Muscle layer of duodenum (tissue), 2 donors: ENCODE measurements around the gene TMEM217.
A peak's percentile ranks its signal among the peaks of the same experiment; 100 is the strongest.
"Not testable (repeated sequence)": the region's sequence is repeated elsewhere in the genome, so short reads cannot be mapped to it uniquely, and the experiment has no call there.

ENCODE experiments used
- H3K27ac ChIP-seq: one replicate; pipeline ENCODE4 v1.7.0; 2013; ENCODE audit warnings: mild to moderate bottlenecking, low read length
- H3K27me3 ChIP-seq: one replicate; pipeline ENCODE4 v1.7.0; 2013; ENCODE audit warnings: low read depth, mild to moderate bottlenecking, control low read depth, low read length
- H3K36me3 ChIP-seq, 2 donors: one replicate each; pipeline ENCODE4 v1.7.0; 2013; ENCODE audit warnings: low read length in 2 of 2, control low read depth in 1 of 2, mild to moderate bottlenecking in 1 of 2; ENCODE audit not compliant: insufficient read depth in 2 of 2, control insufficient read depth in 1 of 2
- H3K4me1 ChIP-seq, 2 donors: one replicate each; pipeline ENCODE4 v1.7.0; 2013; ENCODE audit warnings: low read length in 2 of 2, mild to moderate bottlenecking in 2 of 2, control low read depth in 1 of 2, moderate library complexity in 1 of 2; ENCODE audit not compliant: insufficient read depth in 2 of 2, control insufficient read depth in 1 of 2
- H3K4me3 ChIP-seq, 2 donors: one replicate each; pipeline ENCODE4 v1.7.0; 2013; ENCODE audit warnings: low read length in 2 of 2, low read depth in 1 of 2, mild to moderate bottlenecking in 1 of 2
- H3K9me3 ChIP-seq, 2 donors: one replicate each; pipeline ENCODE4 v1.7.0; 2013; ENCODE audit warnings: low read length in 2 of 2, control low read depth in 1 of 2, mild to moderate bottlenecking in 1 of 2; ENCODE audit not compliant: control insufficient read depth in 1 of 2
- donor health status: healthy.

The TMEM217 gene

DNA sequence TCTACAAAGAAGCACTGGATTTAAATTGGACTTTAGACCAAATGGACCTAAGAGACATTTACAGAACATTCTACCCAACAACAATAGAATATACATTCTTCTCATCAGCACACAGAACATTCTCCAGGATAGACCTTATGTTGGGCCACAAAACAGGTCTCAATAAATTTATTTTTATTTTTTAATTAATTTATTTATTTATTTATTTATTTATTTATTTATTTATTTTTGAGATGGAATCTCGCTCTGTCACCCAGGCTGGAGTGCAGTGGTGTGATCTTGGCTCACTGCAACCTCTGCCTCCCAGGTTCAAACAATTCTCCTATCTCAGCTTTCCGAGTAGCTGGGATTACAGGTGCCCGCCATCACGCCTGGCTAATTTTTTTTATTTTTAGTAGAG is 61.5 kb downstream of the TMEM217 start:
- not testable (repeated sequence) for H3K4me3 ChIP-seq, H3K27me3 ChIP-seq, H3K27ac ChIP-seq, H3K4me1 ChIP-seq, H3K36me3 ChIP-seq, H3K9me3 ChIP-seq

DNA sequence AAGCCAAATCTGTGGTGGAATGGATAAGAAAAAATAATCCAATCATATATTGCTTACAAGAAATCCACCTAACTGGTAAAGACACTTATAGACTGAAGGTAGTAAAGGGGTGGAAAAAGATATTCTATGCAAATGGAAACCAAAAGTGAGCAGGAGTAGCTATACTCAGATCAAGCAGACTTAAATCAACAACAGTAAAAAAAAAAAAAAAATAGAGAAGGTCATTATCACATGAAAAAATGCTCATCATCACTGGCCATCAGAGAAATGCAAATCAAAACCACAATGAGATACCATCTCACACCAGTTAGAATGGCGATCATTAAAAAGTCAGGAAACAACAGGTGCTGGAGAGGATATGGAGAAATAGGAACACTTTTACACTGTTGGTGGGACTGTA is 63.1 kb downstream of the TMEM217 start:
- H3K4me1 ChIP-seq, H3K27ac ChIP-seq: not testable (repeated sequence)

DNA sequence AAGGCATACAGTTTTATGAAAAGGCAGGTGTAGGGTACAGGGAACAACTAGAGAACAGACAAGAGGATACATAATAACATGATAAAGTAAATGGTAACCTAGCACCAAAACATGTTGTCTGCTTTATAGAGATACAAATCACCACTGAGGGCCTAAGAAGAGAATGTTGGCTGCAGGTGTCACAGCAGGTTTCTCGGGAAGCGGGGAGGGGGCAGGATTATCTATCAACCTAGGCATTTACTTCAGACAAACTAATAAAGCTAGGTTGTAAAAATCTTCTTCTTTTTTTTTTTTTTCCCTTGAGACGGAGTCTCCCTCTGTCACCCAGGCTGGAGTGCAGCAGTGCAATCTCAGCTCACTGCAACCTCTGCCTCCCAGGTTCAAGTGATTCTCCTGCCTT is 65.3 kb downstream of the TMEM217 start:
- Histone ChIP-seq H3K27me3 (no peaks in the 10 kb centered on the region), H3K27ac (no peak overlapping the region), H3K4me3 (no peak overlapping the region), H3K9me3 (no peaks in the 10 kb centered on the region), H3K4me1 (no peaks in the 10 kb centered on the region), H3K36me3 (no peaks in the 10 kb centered on the region)

More for the DNA sequence above, 63.1 kb downstream of the TMEM217 start:
- not testable (repeated sequence) for H3K27me3 ChIP-seq, H3K4me3 ChIP-seq, H3K36me3 ChIP-seq, H3K9me3 ChIP-seq

DNA sequence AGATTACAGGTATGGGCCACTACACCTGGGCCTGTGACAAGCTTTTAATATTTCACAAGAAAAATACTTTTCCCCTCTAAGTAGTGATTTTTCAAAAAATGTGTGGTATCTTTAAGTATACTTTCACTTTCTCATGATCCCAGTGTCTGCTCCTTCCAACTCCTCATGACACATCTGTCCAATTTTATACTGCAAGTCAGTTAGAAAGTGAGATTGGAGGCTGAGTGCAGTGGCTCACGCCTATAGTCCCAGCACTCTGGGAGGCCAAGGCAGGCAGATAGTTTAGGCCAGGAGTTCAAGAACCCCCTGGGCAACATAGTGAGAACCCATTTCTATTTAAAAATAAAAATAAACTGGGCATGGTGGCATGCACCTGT is 67.8 kb downstream of the TMEM217 start:
- Histone ChIP-seq H3K9me3 (no peaks in the 10 kb centered on the region), H3K4me3 (no peak overlapping the region), H3K36me3 (no peaks in the 10 kb centered on the region), H3K27ac (no peak overlapping the region), H3K4me1 (no peaks in the 10 kb centered on the region), H3K27me3 (no peaks in the 10 kb centered on the region)

DNA sequence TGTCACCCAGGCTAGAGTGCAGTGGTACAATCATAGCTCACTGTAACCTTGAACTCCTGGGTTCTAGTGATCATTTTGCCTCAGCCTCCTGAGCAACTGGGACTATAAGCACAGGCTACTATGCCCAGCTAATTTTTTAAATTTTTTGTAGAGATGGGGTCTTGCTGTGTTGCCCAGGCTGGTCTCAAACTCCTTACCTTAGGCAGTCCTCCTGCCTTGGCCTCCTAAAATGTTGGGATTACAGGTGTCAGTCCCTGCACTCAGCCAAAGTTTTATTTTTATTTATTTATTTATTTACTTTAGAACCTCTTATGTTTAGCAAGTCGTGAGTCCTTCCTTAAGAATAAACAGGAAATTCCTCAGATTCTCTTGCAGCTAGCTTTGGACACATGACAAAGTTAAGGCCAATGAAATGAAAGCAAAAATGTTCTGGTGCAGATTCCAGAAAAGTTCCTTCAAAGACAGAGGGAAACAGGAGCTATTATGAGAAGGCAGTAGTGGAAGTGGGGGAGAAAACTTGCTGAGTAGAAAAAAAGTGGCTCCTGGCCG is 68.9 kb downstream of the TMEM217 start:
- Histone ChIP-seq H3K27me3 (no peaks in the 10 kb centered on the region), H3K4me1 (no peaks in the 10 kb centered on the region), H3K36me3 (no peaks in the 10 kb centered on the region), H3K9me3 (no peaks in the 10 kb centered on the region), H3K4me3 (no peak overlapping the region), H3K27ac (no peak overlapping the region)

DNA sequence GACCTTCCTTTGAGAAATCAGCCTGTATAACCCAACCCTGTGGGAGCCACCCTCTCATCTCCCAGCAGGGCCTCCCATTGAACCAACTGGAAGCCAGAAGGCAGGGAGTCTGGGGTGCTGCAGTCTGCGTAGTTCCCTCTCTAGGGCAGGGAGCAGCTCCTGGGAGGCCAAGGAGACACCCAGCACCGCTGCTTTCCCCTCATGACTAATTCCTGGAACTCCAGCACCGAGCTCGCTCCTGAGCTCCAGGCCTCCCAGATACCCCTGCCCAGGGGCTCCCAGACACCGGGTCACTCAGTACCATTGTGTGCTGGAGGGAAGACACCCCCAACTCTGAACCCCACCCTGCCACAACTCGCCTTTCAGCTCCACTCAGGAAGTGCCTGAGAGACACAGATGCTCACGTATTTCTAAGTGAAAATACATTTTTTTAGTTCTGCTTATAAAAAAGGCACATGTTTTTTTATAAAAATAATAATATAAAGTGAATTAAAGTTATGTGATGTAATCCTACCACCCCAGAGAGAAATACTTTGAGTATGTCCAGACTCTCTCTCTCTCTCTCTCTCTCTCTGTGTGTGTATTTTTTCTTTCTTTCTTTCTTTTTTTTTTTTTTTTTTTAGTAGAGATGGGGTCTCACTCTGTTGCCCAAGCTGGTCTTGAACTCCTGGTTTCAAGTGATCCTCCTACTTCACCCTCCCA is 70.5 kb downstream of the TMEM217 start:
- no peak overlapping the region for H3K4me3 ChIP-seq
- no peak overlapping the region for H3K27ac ChIP-seq
- no peaks in the 10 kb centered on the region for H3K27me3 ChIP-seq
- no peaks in the 10 kb centered on the region for H3K4me1 ChIP-seq
- no peaks in the 10 kb centered on the region for H3K9me3 ChIP-seq
- H3K36me3 ChIP-seq, result no peaks in the 10 kb centered on the region

DNA sequence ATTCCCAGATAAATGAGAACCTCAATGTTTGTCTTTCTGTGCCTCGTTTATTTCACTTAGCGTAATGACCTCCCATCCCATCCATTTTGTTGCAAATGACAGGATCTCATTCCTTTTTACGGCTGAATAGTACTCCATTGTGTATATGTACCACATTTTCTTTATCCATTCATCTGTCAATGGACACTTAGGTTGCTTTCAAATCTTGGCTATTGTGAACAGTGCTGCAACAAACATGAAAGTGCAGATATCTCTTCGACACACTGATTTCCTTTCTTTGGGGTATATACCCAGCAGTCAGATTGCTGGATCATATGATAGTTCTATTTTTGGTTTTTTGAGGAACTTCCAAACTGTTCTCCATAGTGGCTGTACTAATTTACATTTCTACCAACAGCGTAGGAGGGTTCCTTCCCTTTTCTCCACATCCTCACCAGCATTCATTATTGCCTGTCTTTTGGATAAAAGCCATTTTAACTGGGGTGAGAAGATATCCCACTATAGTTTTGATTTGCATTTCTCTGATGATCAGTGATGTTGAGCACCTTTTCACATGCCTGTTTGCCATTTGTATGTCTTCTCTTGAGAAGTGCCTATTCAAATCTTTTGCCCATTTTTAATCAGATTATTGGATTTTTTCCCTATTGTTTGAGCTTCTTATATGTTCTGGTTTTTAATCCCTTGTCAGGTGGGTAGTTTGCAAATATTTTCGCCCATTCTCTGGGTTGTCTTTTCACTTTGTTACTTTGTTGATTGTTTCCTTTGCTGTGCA is 71.8 kb downstream of the TMEM217 start:
- not testable (repeated sequence) for H3K27me3 ChIP-seq, H3K9me3 ChIP-seq, H3K4me3 ChIP-seq, H3K4me1 ChIP-seq, H3K36me3 ChIP-seq, H3K27ac ChIP-seq

DNA sequence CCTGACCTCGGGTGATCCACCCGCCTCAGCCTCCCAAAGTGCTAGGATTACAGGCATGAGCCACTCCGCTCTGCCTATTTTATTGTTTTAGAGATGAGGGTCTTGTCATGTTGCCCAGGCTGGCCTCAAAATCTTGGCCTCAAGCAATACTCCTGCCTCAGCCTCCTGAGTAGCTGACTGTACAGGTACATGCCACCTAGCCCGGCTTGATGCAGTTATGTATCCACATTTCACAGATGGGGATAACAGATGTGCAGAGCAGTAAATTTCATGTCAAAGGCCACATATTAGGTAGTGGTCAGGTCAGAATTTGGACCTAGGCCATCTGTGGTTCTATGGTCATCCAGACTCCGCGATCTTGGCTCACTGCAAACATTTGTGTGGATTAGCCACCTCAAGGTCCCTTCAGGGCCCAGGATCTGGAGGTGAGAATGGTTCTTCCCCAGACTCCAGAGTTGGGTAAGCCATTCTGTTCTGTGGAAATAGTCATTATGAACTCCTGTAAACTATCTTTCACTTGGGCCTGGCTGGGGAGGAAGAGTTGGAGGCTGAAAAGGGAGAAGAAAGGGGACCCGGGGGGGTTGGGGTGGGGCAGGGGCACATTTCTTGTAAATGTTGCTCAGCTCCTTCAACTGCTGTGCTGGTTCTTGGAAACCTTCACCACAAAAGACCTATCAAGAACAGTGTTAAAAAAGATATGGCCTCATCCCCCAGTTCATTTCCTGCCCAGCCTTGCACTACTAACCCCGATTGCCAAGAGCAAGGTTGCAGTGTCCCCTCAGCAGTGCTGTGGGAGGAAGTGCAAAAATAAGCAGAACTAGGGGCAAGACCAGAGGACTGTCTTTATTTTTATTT is 75.0 kb downstream of the TMEM217 start:
- H3K36me3 ChIP-seq, result no peaks in the 10 kb centered on the region
- H3K27ac ChIP-seq, result peak overlapping the region; percentile 51
- no peak overlapping the region for H3K4me3 ChIP-seq
- H3K9me3 ChIP-seq, result no peaks in the 10 kb centered on the region
- no peaks in the 10 kb centered on the region for H3K4me1 ChIP-seq
- no peaks in the 10 kb centered on the region for H3K27me3 ChIP-seq

DNA sequence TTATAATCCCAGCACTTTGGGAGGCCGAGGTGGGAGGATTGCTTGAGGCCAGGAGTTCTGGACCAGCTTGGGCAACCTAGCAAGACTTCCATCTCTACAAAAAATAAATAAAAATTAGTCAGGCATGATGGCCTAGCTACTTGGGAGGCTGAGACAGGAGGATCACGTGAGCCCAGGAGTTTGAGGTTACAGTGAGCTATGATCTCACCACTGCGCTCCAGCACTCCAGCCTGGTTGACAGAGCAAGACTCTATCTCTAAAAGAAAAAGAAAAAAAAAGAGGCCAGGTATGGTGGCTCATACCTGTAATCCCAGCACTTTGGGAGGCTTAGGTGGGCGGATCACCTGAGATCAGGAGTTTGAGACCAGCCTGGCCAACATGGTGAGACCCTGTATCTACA is 77.3 kb downstream of the TMEM217 start:
- H3K9me3 ChIP-seq, H3K4me1 ChIP-seq, H3K27ac ChIP-seq, H3K36me3 ChIP-seq, H3K27me3 ChIP-seq, H3K4me3 ChIP-seq: not testable (repeated sequence)

DNA sequence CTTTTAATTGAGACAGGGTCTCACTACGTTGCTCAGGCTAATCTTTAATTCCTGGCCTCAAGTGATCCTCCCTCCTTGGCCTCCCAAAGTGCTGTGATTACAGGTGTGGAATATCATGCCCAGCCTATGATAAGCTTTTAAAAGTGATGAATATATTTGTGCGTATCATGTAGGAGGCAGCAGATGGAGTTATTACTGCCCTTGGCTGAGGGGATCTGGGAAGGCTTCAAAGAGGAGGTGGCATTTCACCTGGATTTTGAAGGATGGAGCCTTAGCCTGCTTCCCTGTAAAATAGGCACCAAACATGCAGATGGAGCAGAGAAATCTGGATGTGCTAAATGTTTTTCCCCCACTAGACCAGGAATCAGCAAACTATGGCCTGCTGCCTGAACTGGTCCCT is 77.9 kb downstream of the TMEM217 start:
- peaks cover 2 to 8% of the 10 kb centered on the region in 2 donors for H3K36me3 ChIP-seq
- H3K4me3 ChIP-seq, result no peak overlapping the region
- no peak overlapping the region for H3K27ac ChIP-seq
- H3K4me1 ChIP-seq, result peaks cover 0 to under 1% of the 10 kb centered on the region in 2 donors
- no peaks in the 10 kb centered on the region for H3K9me3 ChIP-seq
- H3K27me3 ChIP-seq, result no peaks in the 10 kb centered on the region

DNA sequence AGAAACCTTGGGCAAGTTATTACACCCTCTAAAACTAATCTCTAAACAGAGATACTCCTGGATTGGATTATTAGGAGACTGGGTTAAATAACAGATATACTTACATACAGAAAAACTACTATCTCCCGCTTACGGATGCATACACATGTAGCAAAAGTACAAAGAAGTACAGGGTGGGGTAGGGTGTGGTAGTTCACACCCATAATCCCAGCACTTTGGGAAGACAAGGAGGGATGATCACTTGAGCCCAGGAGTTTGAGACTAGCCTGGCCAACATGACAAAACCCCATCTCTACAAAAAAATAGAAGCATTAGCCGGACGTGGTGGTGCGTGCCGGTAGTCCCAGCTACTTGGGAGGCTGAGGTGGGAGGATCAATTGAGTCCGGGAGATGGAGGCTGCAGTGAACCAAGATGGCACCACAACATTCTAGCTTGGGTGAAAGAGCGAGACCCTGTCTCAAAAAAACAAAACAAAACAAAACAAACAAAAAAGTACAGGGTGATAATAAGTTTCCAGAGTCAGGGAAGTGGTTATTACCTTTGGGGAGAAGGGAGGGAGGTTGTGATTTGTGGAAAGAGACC is 79.9 kb downstream of the TMEM217 start:
- Histone ChIP-seq H3K27ac (no peak overlapping the region), H3K9me3 (no peaks in the 10 kb centered on the region), H3K27me3 (no peaks in the 10 kb centered on the region), H3K36me3 (peaks cover 22 to 29% of the 10 kb centered on the region in 2 donors), H3K4me3 (no peak overlapping the region), H3K4me1 (peaks cover 0 to 21% of the 10 kb centered on the region in 2 donors)
